Fibroblast of pulmonary artery (primary cell): Measurements from ENCODE around the gene HEMK1.

ENCODE experiments used
- DNase-seq: peaks from one replicate; pipeline ENCODE4 v3.0.0-alpha.2; 2010; ENCODE audit warnings: low read depth
- H3K4me3 ChIP-seq: replicated peaks from 2 replicates; pipeline ENCODE4 v1.5.1; 2011; ENCODE audit warnings: low read depth, mild to moderate bottlenecking, control low read depth, low read length, moderate library complexity
- TF ChIP-seq, protein P1 (sequence below): IDR thresholded peaks from 2 replicates; pipeline ENCODE4 v1.5.1; 2011; ENCODE audit warnings: mild to moderate bottlenecking, control low read depth, low read length, inconsistent platforms; ENCODE audit errors: missing control alignments

Gene HEMK1

DNA sequence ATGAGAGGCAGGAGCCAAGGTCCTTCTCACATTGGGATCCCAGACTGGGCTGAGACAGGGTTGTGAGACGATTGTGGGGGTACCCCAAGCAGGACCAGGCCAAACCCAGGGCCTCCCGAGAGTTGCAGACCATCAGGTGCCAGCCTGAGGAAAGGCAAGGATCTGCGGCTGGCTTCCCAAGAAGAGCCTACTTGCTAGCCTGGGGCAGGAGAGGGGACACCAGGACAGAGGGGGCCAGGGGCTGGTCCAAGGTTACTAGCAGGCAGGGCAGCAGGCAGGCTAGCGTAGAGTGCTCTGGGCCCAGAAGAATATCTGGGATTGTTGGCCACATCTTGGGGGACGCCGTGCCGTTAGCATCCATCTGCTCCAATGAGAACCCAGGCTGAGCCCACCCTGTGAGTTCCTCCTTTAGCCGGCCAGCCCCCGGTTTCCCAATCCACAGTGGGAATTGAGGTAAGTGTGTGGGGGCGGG, 41.7 kb downstream of the HEMK1 start:
- no peak for DNase-seq
- TF ChIP-seq, protein P1, sequence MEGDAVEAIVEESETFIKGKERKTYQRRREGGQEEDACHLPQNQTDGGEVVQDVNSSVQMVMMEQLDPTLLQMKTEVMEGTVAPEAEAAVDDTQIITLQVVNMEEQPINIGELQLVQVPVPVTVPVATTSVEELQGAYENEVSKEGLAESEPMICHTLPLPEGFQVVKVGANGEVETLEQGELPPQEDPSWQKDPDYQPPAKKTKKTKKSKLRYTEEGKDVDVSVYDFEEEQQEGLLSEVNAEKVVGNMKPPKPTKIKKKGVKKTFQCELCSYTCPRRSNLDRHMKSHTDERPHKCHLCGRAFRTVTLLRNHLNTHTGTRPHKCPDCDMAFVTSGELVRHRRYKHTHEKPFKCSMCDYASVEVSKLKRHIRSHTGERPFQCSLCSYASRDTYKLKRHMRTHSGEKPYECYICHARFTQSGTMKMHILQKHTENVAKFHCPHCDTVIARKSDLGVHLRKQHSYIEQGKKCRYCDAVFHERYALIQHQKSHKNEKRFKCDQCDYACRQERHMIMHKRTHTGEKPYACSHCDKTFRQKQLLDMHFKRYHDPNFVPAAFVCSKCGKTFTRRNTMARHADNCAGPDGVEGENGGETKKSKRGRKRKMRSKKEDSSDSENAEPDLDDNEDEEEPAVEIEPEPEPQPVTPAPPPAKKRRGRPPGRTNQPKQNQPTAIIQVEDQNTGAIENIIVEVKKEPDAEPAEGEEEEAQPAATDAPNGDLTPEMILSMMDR: no peak
- peak overlapping the region; percentile 68 for H3K4me3 ChIP-seq

DNA sequence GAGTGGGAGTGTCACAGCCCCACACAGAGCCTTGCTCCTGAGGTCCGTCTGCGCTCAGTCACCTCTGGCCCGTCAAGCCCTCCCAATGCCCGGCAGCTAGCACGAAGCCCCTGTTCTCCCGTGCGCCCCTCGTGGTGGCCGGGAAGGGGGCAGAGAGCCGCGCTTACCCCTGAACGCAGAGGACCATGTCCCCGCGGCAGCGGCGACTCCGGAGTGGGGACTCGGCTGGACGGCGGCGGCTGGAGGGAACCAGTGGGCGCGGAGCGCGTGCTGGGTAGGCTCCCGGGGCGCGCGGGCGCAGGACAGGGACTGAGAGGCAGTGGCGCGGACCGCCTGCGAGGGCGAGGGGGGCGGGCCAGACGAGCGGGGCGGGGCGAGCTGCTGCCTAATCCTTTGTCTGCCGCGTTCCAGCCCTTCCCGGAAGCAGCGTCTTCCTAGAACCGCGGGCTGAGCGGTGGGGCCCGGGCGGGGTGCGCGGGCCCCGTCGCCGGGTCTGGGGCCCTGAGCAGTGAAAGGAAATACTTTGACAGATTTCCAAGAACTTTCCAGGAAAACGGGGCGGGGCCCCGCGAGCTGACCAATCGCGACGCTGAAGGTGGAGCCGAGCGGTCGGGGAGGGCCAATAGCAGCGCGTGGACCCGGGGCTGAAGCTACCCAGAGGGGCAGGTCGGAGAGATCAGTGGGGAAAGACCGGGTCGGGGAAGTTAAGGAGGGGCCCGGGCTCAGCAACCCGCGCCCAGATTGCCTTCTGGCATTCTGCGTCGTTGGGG, 42.3 kb downstream of the HEMK1 start, which contains the start of gene CISH:
Gene CISH (minus strand): TSS at position 311 of the 770 bp plus-strand sequence. CDS start 124 bp downstream, at position 187.
- peak; percentile 97 for DNase-seq
- TF ChIP-seq, protein P1: peak; percentile 33
- H3K4me3 ChIP-seq: peak within 1 kb of the TSS; percentile 68

DNA sequence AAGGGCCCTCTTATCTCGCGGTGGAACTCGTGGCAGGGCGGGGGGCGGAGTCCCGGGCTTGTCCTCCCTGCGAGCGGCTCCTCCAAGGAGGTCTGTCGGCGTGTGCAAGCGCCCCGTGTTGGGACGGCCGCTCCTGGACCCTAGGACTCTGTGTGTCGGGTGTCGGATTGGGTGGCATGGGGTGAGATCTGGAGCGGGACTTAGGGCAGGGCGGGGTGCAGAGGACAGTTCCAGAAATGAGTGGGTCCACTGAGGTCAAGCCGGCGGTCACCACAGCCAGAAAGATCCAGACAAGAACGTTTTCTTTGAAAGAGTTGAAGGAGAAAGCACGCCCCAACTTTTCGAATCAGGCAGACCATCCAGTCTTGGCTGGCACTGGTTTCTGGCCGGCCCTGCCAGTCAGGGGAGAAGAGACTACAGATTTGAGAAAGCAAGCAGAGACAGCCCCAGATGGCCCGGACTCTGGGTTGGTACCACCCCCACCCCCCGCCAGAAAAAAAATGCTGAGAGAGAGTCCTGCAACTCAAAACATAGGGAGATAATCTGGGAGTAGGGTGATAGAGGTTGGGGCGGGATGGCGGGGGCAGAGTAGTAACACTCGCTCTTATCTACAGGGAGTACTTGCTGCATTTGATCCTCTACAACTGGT, 43.0 kb downstream of the HEMK1 start:
- no peak for DNase-seq
- H3K4me3 ChIP-seq: peak overlapping the region; percentile 68
- TF ChIP-seq, protein P1: no peak

DNA sequence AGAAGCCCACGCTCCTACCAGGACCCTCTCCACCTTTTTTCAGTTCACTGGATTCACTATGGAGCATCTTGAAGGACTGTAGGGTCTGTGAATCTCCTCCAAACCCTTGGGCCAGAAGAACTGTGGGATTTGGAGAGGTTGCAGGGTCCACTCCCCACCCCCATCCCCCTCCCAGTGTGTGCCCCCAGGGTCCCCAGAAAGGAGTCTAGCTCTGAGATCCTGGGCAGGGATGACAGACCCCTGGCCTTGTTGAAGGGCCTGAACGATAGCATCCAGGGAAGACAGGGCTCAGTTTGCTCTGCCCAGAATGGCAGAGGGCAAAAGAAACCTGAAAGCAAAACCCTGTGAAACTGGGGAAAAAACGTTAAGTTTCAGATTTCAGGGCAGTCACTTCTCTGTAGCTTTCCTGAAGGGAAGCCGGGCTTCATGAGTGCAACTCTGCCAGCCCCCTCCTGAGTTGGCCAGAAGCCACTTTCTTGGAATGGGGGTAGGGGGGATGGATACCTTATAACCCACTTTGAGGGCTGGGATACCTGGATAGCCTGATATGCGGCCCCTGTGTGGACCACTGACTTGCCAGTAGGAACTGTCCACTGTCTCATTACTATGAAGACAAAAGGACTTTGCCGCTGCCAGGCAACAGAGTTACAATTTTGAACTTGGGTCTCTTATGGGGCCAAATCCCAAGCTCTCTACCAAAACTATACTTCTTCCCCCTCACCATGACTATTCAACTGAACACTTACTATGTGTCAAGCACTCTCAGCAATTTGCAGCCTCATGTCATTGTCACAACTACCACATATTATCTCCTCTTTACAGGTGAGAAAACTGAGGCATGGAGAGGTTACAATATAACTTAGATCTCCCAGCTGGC, 43.9 kb downstream of the HEMK1 start:
- DNase-seq: no peak
- no peak overlapping the region for H3K4me3 ChIP-seq
- TF ChIP-seq, protein P1: no peak

DNA sequence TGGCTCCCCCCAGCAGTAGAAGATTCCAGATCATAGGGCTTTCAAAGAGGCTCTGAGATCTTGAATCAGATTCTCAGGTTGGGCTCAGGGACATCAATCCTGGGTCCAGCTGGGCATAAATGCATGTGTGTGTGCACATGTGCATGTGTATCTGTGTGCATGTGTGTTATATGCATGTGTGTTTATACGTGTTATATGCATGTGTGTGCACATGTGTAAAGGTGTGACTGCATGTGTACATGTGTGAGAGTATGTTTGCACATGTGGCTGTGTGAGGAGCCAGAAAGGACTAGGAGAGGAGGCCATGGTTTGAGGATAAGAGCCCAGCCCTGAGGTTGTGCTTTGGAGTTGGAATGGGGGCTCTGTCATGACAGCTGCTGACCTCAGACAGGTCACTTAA, 45.9 kb downstream of the HEMK1 start:
- no peak for DNase-seq
- TF ChIP-seq, protein P1: no peak
- no peak overlapping the region for H3K4me3 ChIP-seq

DNA sequence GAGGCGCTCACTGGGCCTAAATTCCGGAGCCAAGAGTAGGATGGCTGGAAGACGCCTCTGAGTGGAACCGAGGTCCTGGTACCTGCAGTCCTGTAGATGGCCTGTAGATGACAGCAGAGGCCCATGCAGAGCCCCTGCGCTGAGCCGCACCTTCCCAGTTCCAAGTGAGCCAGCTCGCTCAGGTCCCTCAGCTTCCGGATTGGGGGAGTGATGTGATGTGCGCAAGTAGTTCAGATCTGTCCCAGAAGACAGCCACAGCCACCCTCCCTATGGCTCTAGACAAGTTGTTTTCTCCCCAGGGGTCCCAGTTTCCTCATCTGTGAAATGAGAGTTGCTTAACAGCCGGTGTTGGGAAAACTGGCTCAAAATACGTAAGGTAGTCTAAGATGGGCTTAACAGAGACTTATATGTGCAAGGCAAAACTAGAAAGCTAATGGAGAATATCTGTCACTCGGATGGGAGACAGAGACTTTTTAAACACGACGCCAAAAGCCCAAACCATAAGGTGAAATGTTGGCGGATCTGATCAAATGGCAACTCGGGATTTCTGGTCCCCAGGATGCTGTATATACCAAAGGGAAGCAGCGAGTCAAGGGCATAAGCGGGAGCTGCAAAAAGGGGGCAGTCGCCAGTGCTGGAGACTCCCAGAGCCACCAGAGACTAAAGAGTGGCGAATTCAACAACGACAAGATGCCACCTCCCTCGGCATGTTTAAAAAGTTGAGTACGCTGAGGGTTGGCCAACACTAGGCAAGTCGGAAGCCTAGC, 46.9 kb downstream of the HEMK1 start:
- TF ChIP-seq, protein P1: no peak
- DNase-seq: peak; percentile 86
- peak overlapping the region; percentile 80 for H3K4me3 ChIP-seq
